Bronchial epithelial cell (primary cell): ENCODE measurements around the gene AKT3. TPM values are rescaled to one million over a fixed set of nuclear protein-coding genes. Genes with fewer than 3 reads are reported as not detected.

Experiments
- DNase-seq: peaks from one replicate; pipeline ENCODE4 v3.0.0-alpha.2; 2010; ENCODE audit warnings: low read depth
- FAIRE-seq: peaks from 2 replicates; lab custom pipeline; 2011; peaks lifted over from hg19 to GRCh38; lab: Jason Lieb, UNC
- H3K27me3 ChIP-seq: 2 replicates; pipeline ENCODE4 v1.5.1; 2011; ENCODE audit warnings: low read length; ENCODE audit not compliant: control insufficient read depth, insufficient read depth
- H3K36me3 ChIP-seq: 2 replicates; pipeline ENCODE4 v1.5.1; 2011; ENCODE audit warnings: low read length; ENCODE audit not compliant: control insufficient read depth, insufficient read depth
- H3K4me3 ChIP-seq: 2 replicates; pipeline ENCODE4 v1.5.1; 2011; ENCODE audit warnings: mild to moderate bottlenecking, low read depth, low read length, control low read depth
- total RNA-seq: library from RNA; depleted of rRNA; stranded (reverse); fragments of >200 nt; gene quantifications from 2 replicates; pipeline ENCODE4 v1.2.1, GENCODE V29; 2014
- TF ChIP-seq, protein P1 (sequence below): IDR thresholded peaks from 2 replicates; pipeline ENCODE4 v1.5.1; 2011; ENCODE audit warnings: mild to moderate bottlenecking, moderate library complexity, low read length, control low read depth, inconsistent platforms; ENCODE audit not compliant: insufficient read depth, severe bottlenecking

The AKT3 gene
- total RNA-seq, 1 donor from 2014 or later: 7.9 TPM

DNA sequence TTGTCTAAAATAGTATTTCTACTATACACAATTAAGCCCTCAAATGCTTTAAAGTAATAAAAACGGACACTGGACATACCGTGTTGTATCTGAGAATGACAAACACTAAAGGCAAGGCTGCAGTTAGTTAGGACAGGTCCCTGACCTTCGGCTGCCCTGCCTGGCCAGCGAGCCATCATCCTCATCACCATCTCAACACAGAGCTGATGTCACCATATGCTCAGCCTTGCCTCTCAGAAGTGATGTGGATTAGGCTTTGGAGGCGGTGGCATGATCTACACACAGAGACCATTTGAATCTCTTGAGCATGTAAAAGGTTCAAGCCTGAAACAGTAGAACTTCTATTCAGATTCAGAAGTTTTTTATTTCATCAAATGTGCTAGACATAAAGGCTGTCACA lies 349.5 kb downstream of the AKT3 start:
- Histone ChIP-seq H3K4me3 (no peak overlapping the region), H3K36me3 (peaks cover 3% of the 10 kb centered on the region), H3K27me3 (no peaks in the 10 kb centered on the region)
- FAIRE-seq (no peak), DNase-seq (no peak)
- TF ChIP-seq, protein P1, sequence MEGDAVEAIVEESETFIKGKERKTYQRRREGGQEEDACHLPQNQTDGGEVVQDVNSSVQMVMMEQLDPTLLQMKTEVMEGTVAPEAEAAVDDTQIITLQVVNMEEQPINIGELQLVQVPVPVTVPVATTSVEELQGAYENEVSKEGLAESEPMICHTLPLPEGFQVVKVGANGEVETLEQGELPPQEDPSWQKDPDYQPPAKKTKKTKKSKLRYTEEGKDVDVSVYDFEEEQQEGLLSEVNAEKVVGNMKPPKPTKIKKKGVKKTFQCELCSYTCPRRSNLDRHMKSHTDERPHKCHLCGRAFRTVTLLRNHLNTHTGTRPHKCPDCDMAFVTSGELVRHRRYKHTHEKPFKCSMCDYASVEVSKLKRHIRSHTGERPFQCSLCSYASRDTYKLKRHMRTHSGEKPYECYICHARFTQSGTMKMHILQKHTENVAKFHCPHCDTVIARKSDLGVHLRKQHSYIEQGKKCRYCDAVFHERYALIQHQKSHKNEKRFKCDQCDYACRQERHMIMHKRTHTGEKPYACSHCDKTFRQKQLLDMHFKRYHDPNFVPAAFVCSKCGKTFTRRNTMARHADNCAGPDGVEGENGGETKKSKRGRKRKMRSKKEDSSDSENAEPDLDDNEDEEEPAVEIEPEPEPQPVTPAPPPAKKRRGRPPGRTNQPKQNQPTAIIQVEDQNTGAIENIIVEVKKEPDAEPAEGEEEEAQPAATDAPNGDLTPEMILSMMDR: no peak

DNA sequence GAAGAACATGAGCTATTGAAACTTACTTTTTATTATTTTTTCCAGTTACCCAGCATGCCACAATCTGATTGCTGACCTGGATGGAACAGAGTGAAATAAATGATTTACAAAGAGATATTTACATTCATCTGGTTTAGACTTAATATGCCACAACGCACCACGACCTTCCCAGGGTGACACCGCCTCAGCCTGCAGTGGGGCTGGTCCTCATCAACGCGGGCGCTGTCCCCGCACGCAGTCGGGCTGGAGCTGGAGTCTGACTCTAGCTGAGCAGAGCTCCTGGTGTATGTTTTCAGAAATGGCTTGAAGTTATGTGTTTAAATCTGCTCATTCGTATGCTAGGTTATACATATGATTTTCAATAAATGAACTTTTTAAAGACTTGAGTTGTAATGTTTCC lies 350.3 kb downstream of the AKT3 start:
- TF ChIP-seq, protein P1: no peak
- DNase-seq (no peak), FAIRE-seq (no peak)
- H3K27me3 ChIP-seq: no peaks in the 10 kb centered on the region
- no peak overlapping the region for H3K4me3 ChIP-seq
- peaks cover 4% of the 10 kb centered on the region for H3K36me3 ChIP-seq

DNA sequence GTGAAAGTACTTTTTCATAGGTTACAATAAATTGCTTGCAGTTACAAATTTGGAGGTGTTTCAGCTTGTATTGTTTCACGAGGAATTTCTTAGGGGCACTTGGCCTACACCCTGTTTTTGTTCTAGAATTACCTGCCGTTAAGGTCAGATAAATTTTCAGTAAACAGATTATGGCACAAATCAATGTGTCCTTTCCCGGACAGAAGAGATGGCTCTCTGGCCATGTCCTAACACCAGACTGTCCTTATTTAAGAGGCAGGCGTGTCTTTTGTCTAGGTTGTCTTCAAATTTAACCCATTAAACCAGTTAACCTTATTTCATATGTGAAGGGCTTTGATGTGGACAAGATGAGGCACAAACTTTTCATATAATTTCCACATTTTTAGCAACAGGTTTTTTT lies 350.8 kb downstream of the AKT3 start:
- DNase-seq: no peak
- FAIRE-seq: no peak
- TF ChIP-seq, protein P1: no peak
- Histone ChIP-seq H3K36me3 (peaks cover 4% of the 10 kb centered on the region), H3K4me3 (no peak overlapping the region), H3K27me3 (no peaks in the 10 kb centered on the region)

DNA sequence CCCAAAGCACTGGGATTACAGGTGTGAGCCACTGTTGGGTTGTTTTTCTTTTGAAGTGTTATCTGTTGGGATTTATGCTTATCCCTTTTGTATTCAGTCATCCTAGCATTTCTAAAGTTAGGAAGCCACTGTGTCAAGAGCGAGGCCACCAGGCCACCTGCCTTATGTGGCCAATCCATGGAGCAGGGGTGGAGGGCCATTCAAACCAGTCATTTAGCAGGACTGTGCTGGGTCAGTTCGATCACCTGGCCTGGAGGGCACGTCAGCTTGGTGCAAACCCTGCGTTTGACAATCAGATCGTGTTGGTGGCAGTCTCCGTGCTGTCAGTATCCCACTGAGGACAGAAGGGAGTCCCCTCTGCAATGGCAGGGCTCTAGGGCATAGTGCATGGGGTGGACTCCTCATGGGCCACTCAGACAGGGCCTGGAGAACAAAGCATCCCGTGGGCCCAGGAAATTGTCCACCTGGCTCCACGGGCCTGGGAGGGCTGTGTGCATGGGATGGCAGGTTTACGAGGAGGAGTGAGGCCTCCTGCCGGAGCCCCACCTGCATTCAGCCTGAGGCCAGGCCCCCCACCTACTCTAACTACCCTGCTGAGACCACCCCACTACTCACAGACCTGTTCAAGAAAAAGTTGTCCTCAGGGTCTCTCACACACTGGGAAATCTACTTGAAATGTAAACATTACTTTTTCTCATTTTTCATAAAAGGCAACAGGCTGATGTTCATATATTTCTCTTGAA lies 351.9 kb downstream of the AKT3 start:
- TF ChIP-seq, protein P1: no peak
- H3K27me3 ChIP-seq: no peaks in the 10 kb centered on the region
- H3K4me3 ChIP-seq: no peak overlapping the region
- H3K36me3 ChIP-seq: peaks cover 4% of the 10 kb centered on the region
- FAIRE-seq (no peak), DNase-seq (no peak)

DNA sequence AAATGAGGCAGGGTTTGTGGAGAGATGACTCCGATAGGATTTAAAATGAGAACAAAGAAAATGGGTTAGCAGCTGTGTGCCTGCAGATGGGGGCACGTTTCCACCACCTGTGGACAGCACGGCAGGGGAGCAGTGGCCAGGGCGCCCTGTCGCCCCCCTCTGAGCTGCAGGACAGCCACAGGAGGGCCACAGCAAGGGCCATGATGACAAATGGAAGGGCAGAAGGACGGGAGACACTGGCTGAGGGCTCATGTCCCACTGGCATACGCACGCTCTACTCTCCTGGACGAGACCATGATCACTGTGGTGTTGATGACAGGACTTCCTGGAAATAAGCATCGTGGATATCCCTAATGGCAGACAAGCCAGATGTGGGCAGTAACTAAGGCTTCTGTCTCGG lies 353.2 kb downstream of the AKT3 start:
- Histone ChIP-seq H3K36me3 (peaks cover 4% of the 10 kb centered on the region), H3K4me3 (no peak overlapping the region), H3K27me3 (no peaks in the 10 kb centered on the region)
- FAIRE-seq: no peak
- no peak for DNase-seq
- TF ChIP-seq, protein P1: no peak

DNA sequence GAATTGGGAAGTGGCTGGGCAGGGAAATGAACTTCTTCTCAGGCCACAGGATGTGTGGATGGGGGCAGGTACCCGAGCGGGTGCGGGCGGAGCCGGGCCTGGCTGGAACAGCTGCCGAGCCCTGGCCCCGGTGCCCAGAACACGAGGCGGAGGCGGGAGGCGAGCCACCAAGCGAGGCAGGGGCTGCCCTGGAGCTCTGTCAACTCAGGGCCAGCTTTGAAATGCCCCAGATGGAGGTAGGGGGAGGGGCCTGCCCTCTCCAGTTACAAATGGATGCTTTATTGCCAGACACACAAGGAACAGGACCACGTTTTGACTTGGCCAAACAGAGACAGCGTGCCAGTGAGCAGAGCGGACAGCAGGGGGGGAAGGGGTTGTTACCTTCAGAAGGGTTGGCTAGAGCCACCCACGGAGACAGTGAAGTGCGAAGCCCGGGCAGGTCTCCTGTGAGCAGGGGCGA lies 353.8 kb downstream of the AKT3 start:
- TF ChIP-seq, protein P1: no peak
- Histone ChIP-seq H3K36me3 (peaks cover 4% of the 10 kb centered on the region), H3K4me3 (no peak overlapping the region), H3K27me3 (no peaks in the 10 kb centered on the region)
- DNase-seq (no peak), FAIRE-seq (no peak)
